K562 (cell line): ENCODE data around the gene FANCD2. TPM values are rescaled to one million over a fixed set of nuclear protein-coding genes. Genes with fewer than 3 reads are reported as not detected.

Experiments
- BRD4 ChIP-seq: fragments of 200-600 bp; sonication (generic); IDR thresholded peaks from 2 replicates; pipeline ENCODE4 v1.6.1; 2017; ENCODE audit warnings: inconsistent platforms
- HLTF ChIP-seq: fragments of 450-650 bp; IDR thresholded peaks from 2 replicates; pipeline ENCODE4 v1.6.1; 2016
- MECOM ChIP-seq: fragments of 250-450 bp; sonication (Bioruptor Pico); IDR thresholded peaks from 2 replicates; pipeline ENCODE4 v1.8.0; 2022; ENCODE audit warnings: inconsistent platforms
- MTA3 ChIP-seq: fragments of 450-650 bp; formaldehyde crosslinking; IDR thresholded peaks from 2 replicates; pipeline ENCODE4 v1.6.1; 2017; ENCODE audit warnings: mild to moderate bottlenecking, borderline replicate concordance
- MYNN ChIP-seq, 2 experiments: sonication (generic); formaldehyde crosslinking in 1 of 2; IDR thresholded peaks; 2 replicates each; pipeline versions ENCODE4 v1.5.0 to v1.6.1; 2016 to 2020; ENCODE audit warnings: antibody characterized with exemption in 1 of 2, missing genetic modification reagents in 1 of 2
- NR2C2 ChIP-seq, 2 experiments: fragments of 200-800 bp in 1 of 2; sonication (Bioruptor generic) in 1 of 2; sonication (generic) in 1 of 2; formaldehyde crosslinking in 1 of 2; IDR thresholded peaks; 2 replicates each; pipeline versions ENCODE4 v1.6.1 to v1.8.0; 2016 to 2022; ENCODE audit warnings: mild to moderate bottlenecking in 1 of 2, missing compliant biosample characterization in 1 of 2, missing genetic modification characterization in 1 of 2, missing genetic modification reagents in 1 of 2
- PCBP1 ChIP-seq: fragments of 200-400 bp; formaldehyde crosslinking; IDR thresholded peaks from 2 replicates; pipeline ENCODE4 v1.6.1; 2018; ENCODE audit warnings: mild to moderate bottlenecking, low read depth, low read length; ENCODE audit not compliant: poor library complexity, severe bottlenecking
- POLR2G ChIP-seq: fragments of 200-400 bp; formaldehyde crosslinking; IDR thresholded peaks from 2 replicates; pipeline ENCODE4 v1.6.1; 2017; ENCODE audit warnings: low read depth, mild to moderate bottlenecking, antibody characterized with exemption, low read length, moderate library complexity
- POLR3A ChIP-seq: IDR thresholded peaks from 2 replicates; pipeline ENCODE4 v1.6.1; 2011; ENCODE audit warnings: borderline replicate concordance, mild to moderate bottlenecking, moderate library complexity; ENCODE audit not compliant: insufficient read length, insufficient read depth; ENCODE audit errors: extremely low read depth
- RNF2 ChIP-seq: sonication (generic); IDR thresholded peaks from 2 replicates; pipeline ENCODE4 v1.6.1; 2016
- SETDB1 ChIP-seq: IDR thresholded peaks from one replicate; pipeline ENCODE4 v1.6.1; 2012; ENCODE audit warnings: low read length, control low read depth, inconsistent platforms
- SREBF2 ChIP-seq: sonication (generic); formaldehyde crosslinking; IDR thresholded peaks from 2 replicates; pipeline ENCODE4 v1.4.0; 2020; ENCODE audit warnings: mild to moderate bottlenecking, missing genetic modification reagents
- ZNF217 ChIP-seq: sonication (generic); formaldehyde crosslinking; IDR thresholded peaks from 2 replicates; pipeline ENCODE4 v1.8.0; 2022; ENCODE audit warnings: mild to moderate bottlenecking, missing genetic modification reagents
- ZNF224 ChIP-seq: sonication (generic); formaldehyde crosslinking; IDR thresholded peaks from 2 replicates; pipeline ENCODE4 v1.8.0; 2022; ENCODE audit warnings: mild to moderate bottlenecking, missing genetic modification reagents
- ZNF232 ChIP-seq: sonication (generic); formaldehyde crosslinking; IDR thresholded peaks from 2 replicates; pipeline ENCODE4 v1.8.0; 2022; ENCODE audit warnings: mild to moderate bottlenecking, missing genetic modification reagents
- ZNF584 ChIP-seq: fragments of 200-800 bp; sonication (Bioruptor generic); IDR thresholded peaks from 2 replicates; pipeline ENCODE4 v1.6.1; 2016; ENCODE audit warnings: low read depth, mild to moderate bottlenecking, missing genetic modification characterization, missing compliant biosample characterization
- ZNF644 ChIP-seq: fragments of 200-800 bp; sonication (Bioruptor generic); IDR thresholded peaks from 2 replicates; pipeline ENCODE4 v1.6.1; 2016; ENCODE audit warnings: low read depth, missing genetic modification characterization, missing compliant biosample characterization
- polyA plus RNA-seq, 8 experiments: library from polyadenylated mRNA; depleted of rRNA in 4 of 8; stranded (reverse) in 5 of 8; unstranded in 3 of 8; fragments of >200 nt; fragmentation: Nextera tagmentation in 2 of 8; fragmentation: Illumina TruSeq in 1 of 8; extraction: Ambion mirVana in 2 of 8; extraction: Trizol in 1 of 8; gene quantifications; 2 replicates each; pipeline versions ENCODE4 v1.2.1 to v1.2.3, GENCODE V29; 2011 to 2014; ENCODE audit warnings: inconsistent platforms in 1 of 8, missing spikeins in 1 of 8
- total RNA-seq, 7 experiments: library from RNA; depleted of rRNA in 6 of 7; stranded (reverse); fragments of >200 nt in 6 of 7; fragmentation: Illumina TruSeq in 2 of 7; extraction: Trizol in 2 of 7; gene quantifications; 2 replicates each; pipeline versions ENCODE4 v1.2.1 to v1.2.3, GENCODE V29; 2011 to 2021; ENCODE audit warnings: low replicate concordance in 1 of 7
- TF ChIP-seq, protein P1 (sequence below): sonication (generic); formaldehyde crosslinking; IDR thresholded peaks from 2 replicates; pipeline ENCODE4 v1.8.1; 2023; ENCODE audit warnings: mild to moderate bottlenecking, missing genetic modification reagents
- TF ChIP-seq, protein P2 (sequence below): fragments of 250-450 bp; sonication (Bioruptor Pico); IDR thresholded peaks from 2 replicates; pipeline ENCODE4 v1.8.0; 2022; ENCODE audit warnings: moderate library complexity, mild to moderate bottlenecking, inconsistent platforms
- TF ChIP-seq, protein P3 (sequence below): IDR thresholded peaks from 2 replicates; pipeline ENCODE4 v1.6.1; 2011; ENCODE audit not compliant: insufficient read length; ENCODE audit errors: extremely low read depth
- TF ChIP-seq, protein P4 (sequence below): sonication (generic); formaldehyde crosslinking; IDR thresholded peaks from 2 replicates; pipeline ENCODE4 v1.8.1; 2022; ENCODE audit warnings: missing genetic modification reagents

FANCD2 gene
- total and polyA plus RNA-seq, 9 of the 15 experiments (the other 6 are each of a cell fraction or from before 2014, with no cell fraction given): 59.4 to 137 (median 96.1) TPM

DNA sequence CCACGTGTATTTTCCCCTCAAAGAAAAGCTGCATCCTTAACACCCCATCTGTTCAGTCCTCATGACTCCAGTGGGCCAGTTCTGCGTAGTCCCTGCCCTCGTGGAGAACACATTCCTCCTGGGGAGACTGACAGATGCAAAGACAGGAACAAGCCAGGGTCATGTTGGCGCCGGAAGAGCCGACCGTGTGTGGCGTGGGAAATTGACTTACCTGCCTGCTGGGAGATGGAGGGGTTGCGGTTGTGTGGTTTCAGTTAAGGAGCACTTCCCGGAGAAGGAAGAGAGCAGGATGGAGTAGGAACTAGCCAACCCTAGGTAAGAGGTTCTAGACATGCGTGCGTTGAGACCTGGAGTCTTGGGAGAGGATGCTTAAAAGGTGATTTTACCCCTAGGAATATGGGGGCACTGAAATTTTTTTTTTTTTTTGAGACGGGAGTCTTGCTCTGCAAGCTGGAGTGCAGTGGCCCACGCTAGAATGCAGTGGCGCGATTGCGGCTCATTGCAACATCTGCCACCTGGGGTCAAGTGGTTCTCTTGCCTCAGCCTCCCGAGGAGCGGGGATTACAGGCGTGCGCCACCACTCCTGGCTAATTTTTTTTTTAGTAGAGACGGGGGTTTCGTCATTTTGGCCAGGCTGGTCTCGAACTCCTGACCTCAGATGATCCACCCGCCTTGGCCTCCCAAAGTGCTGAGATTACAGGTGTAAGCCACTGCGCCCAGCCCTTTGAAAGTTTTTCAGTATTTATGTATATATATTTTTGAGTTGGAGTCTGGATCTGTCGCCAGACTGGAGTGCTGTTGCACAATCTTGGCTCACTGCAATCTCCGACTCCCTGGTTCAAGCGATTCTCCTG is 116.7 kb downstream of the FANCD2 start (continued):
- TF ChIP-seq MYNN (IDR thresholded peaks at IDR 0.05) (no peak), MYNN (CRISPR knock-in tag; IDR thresholded peaks at IDR 0.05) (no peak), RNF2 (no peak; the same call in 1 of the 2 replicates), MECOM (CRISPR knock-in tag) (peak; percentile 37; the same call in 1 of the 2 replicates), ZNF584 (CRISPR knock-in tag) (no peak), NR2C2 (CRISPR knock-in tag; IDR thresholded peaks at IDR 0.05) (no peak), NR2C2 (tag; IDR thresholded peaks at IDR 0.05) (peak; percentile 36; the same call in 1 of the 2 replicates), ZNF232 (CRISPR knock-in tag) (no peak), ZNF644 (no peak), HLTF (peak; percentile 84; the same call in 1 of the 2 replicates), SETDB1 (no peak), MTA3 (peak; percentile 55; the same call in 1 of the 2 replicates), POLR2G (peak; percentile 21), ZNF217 (CRISPR knock-in tag) (no peak), POLR3A (no peak), BRD4 (no peak), PCBP1 (no peak), ZNF224 (CRISPR knock-in tag) (no peak), SREBF2 (CRISPR knock-in tag) (no peak)
- TF ChIP-seq, protein P1, sequence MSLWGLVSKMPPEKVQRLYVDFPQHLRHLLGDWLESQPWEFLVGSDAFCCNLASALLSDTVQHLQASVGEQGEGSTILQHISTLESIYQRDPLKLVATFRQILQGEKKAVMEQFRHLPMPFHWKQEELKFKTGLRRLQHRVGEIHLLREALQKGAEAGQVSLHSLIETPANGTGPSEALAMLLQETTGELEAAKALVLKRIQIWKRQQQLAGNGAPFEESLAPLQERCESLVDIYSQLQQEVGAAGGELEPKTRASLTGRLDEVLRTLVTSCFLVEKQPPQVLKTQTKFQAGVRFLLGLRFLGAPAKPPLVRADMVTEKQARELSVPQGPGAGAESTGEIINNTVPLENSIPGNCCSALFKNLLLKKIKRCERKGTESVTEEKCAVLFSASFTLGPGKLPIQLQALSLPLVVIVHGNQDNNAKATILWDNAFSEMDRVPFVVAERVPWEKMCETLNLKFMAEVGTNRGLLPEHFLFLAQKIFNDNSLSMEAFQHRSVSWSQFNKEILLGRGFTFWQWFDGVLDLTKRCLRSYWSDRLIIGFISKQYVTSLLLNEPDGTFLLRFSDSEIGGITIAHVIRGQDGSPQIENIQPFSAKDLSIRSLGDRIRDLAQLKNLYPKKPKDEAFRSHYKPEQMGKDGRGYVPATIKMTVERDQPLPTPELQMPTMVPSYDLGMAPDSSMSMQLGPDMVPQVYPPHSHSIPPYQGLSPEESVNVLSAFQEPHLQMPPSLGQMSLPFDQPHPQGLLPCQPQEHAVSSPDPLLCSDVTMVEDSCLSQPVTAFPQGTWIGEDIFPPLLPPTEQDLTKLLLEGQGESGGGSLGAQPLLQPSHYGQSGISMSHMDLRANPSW (CRISPR knock-in tag): peak; percentile 81
- TF ChIP-seq, protein P2, sequence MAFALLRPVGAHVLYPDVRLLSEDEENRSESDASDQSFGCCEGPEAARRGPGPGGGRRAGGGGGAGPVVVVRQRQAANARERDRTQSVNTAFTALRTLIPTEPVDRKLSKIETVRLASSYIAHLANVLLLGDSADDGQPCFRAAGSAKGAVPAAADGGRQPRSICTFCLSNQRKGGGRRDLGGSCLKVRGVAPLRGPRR (CRISPR knock-in tag): no peak
- TF ChIP-seq, protein P3, sequence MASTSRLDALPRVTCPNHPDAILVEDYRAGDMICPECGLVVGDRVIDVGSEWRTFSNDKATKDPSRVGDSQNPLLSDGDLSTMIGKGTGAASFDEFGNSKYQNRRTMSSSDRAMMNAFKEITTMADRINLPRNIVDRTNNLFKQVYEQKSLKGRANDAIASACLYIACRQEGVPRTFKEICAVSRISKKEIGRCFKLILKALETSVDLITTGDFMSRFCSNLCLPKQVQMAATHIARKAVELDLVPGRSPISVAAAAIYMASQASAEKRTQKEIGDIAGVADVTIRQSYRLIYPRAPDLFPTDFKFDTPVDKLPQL: no peak
- TF ChIP-seq, protein P4, sequence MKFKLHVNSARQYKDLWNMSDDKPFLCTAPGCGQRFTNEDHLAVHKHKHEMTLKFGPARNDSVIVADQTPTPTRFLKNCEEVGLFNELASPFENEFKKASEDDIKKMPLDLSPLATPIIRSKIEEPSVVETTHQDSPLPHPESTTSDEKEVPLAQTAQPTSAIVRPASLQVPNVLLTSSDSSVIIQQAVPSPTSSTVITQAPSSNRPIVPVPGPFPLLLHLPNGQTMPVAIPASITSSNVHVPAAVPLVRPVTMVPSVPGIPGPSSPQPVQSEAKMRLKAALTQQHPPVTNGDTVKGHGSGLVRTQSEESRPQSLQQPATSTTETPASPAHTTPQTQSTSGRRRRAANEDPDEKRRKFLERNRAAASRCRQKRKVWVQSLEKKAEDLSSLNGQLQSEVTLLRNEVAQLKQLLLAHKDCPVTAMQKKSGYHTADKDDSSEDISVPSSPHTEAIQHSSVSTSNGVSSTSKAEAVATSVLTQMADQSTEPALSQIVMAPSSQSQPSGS (CRISPR knock-in tag): no peak
